GM23338 (cell line): ENCODE data around the gene GLRX2. TPM values are rescaled to one million over a fixed set of nuclear protein-coding genes. Genes with fewer than 3 reads are reported as not detected.

ENCODE experiments used
- ATAC-seq: fragments of 200-7000 bp; cut with Tn5 transposase; 3 replicates; pipeline ENCODE4 v1.9.1; 2020
- DNase-seq: peaks from one replicate; pipeline ENCODE4 v3.0.0-alpha.2; 2015; ENCODE audit warnings: low spot score
- H2AFZ ChIP-seq: fragments of 200-600 bp; sonication (generic); 2 replicates; pipeline ENCODE4 v1.8.0; 2016; ENCODE audit warnings: antibody characterized with exemption, mild to moderate bottlenecking, moderate library complexity
- H3F3A ChIP-seq: fragments of 200-600 bp; sonication (generic); replicated peaks from 2 replicates; pipeline ENCODE4 v1.8.0; 2017; ENCODE audit warnings: antibody characterized with exemption, mixed run types, low read depth
- H3K27ac ChIP-seq: fragments of 200-600 bp; sonication (generic); 2 replicates; pipeline ENCODE4 v1.6.1; 2016; ENCODE audit warnings: low read depth
- H3K27me3 ChIP-seq: fragments of 200-600 bp; sonication (generic); 2 replicates; pipeline ENCODE4 v1.8.0; 2016; ENCODE audit warnings: mild to moderate bottlenecking, mixed run types, moderate library complexity; ENCODE audit not compliant: insufficient read depth
- H3K36me3 ChIP-seq: fragments of 200-600 bp; sonication (generic); 2 replicates; pipeline ENCODE4 v1.8.0; 2016; ENCODE audit warnings: mild to moderate bottlenecking; ENCODE audit not compliant: insufficient read depth
- H3K4me1 ChIP-seq: fragments of 200-600 bp; sonication (generic); 2 replicates; pipeline ENCODE4 v1.8.0; 2016; ENCODE audit warnings: mild to moderate bottlenecking, moderate library complexity; ENCODE audit not compliant: insufficient read depth
- H3K4me2 ChIP-seq: fragments of 200-600 bp; sonication (generic); 2 replicates; pipeline ENCODE4 v1.7.1; 2017; ENCODE audit warnings: mixed run types
- H3K4me3 ChIP-seq: fragments of 200-600 bp; sonication (generic); 2 replicates; pipeline ENCODE4 v1.6.1; 2016; ENCODE audit warnings: mixed run types
- H3K79me2 ChIP-seq: fragments of 200-600 bp; sonication (generic); replicated peaks from 2 replicates; pipeline ENCODE4 v1.8.0; 2017; ENCODE audit warnings: mild to moderate bottlenecking; ENCODE audit not compliant: insufficient read depth
- H3K9me2 ChIP-seq: fragments of 200-600 bp; sonication (generic); 2 replicates; pipeline ENCODE4 v1.8.0; 2017; ENCODE audit not compliant: insufficient read depth
- H4K20me1 ChIP-seq: fragments of 200-600 bp; sonication (generic); replicated peaks from 2 replicates; pipeline ENCODE4 v1.8.0; 2017; ENCODE audit warnings: mild to moderate bottlenecking; ENCODE audit not compliant: insufficient read depth
- H3K27ac Mint-ChIP-seq: 2 replicates; pipeline ENCODE4 v1.8.0; 2020; ENCODE audit warnings: inconsistent platforms, mild to moderate bottlenecking, moderate library complexity, mixed read lengths
- H3K27me3 Mint-ChIP-seq: 3 replicates; pipeline ENCODE4 v1.8.0; 2022; ENCODE audit warnings: low read depth, mild to moderate bottlenecking, moderate library complexity, mixed read lengths, inconsistent platforms; ENCODE audit not compliant: insufficient read depth, poor library complexity
- H3K36me3 Mint-ChIP-seq: 3 replicates; pipeline ENCODE4 v1.8.0; 2021; ENCODE audit warnings: low read depth, mild to moderate bottlenecking, inconsistent platforms, moderate library complexity, mixed read lengths
- H3K4me1 Mint-ChIP-seq: 3 replicates; pipeline ENCODE4 v1.8.0; 2020; ENCODE audit warnings: mild to moderate bottlenecking, inconsistent platforms, mixed read lengths
- H3K4me3 Mint-ChIP-seq: 3 replicates; pipeline ENCODE4 v1.8.0; 2021; ENCODE audit warnings: moderate library complexity, mild to moderate bottlenecking, inconsistent platforms, mixed read lengths
- H3K9me3 Mint-ChIP-seq: 3 replicates; pipeline ENCODE4 v1.8.0; 2020; ENCODE audit warnings: moderate library complexity, mild to moderate bottlenecking, inconsistent platforms, mixed read lengths
- CREB1 ChIP-seq: fragments of 250-450 bp; sonication (Bioruptor Pico); IDR thresholded peaks from 2 replicates; pipeline ENCODE4 v1.5.0; 2020; ENCODE audit warnings: low read depth, mild to moderate bottlenecking, moderate library complexity
- CTCF ChIP-seq, 2 experiments: fragments of 200-600 bp in 1 of 2; sonication (generic) in 1 of 2; conservative IDR thresholded peaks; 2 replicates each; pipeline versions ENCODE4 v1.5.1 to v1.6.1; 2016 to 2017; ENCODE audit warnings: antibody characterized with exemption in 2 of 2, low read depth in 2 of 2, mild to moderate bottlenecking in 2 of 2, moderate library complexity in 1 of 2
- POLR2AphosphoS5 ChIP-seq: IDR thresholded peaks from 2 replicates; pipeline ENCODE4 v1.6.1; 2016; ENCODE audit warnings: antibody characterized with exemption, low read depth
- ZNF114 ChIP-seq: fragments of 250-450 bp; sonication (Bioruptor Pico); IDR thresholded peaks from 2 replicates; pipeline ENCODE4 v1.5.0; 2020; ENCODE audit warnings: mild to moderate bottlenecking, moderate library complexity
- ZNF331 ChIP-seq: fragments of 250-450 bp; sonication (Bioruptor Pico); IDR thresholded peaks from 2 replicates; pipeline ENCODE4 v1.5.0; 2020; ENCODE audit warnings: low read depth, mild to moderate bottlenecking, moderate library complexity
- polyA plus RNA-seq: library from polyadenylated mRNA; unstranded; fragments of >200 nt; fragmentation: Nextera tagmentation; extraction: Ambion mirVana; gene quantifications from 2 replicates; pipeline ENCODE4 v1.2.1, GENCODE V29; 2016
- total RNA-seq: library from RNA; depleted of rRNA; stranded (reverse); fragments of >200 nt; shearing (Covaris generic); gene quantifications from 2 replicates; pipeline ENCODE4 v1.2.3, GENCODE V29; 2014
- TF ChIP-seq, protein P1 (sequence below): IDR thresholded peaks from 2 replicates; pipeline ENCODE4 v1.6.1; 2016; ENCODE audit warnings: antibody characterized with exemption

GLRX2 gene
- total and polyA plus RNA-seq, 2 experiments from 2014 or later, result 7.7 to 28.3 TPM

DNA sequence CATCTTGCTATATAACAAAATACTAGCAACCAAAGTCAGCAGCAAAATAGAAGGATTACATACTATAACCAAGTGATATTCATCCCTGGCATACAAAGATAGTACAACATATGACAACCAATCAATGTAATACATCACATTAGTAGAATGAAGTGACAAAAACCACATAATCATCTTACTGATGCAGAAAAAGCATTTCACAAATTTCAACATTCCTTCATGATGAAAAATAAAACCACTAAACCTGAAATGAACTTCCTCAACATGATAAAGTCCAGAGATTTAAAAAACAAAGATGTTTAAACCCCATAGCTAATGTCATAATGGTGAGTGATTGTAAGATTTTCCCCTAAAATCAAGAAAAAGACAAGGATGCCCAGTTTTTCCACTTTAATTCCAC lies 27.2 kb downstream of the GLRX2 start:
- peaks cover 35% of the 10 kb centered on the region for H3K36me3 ChIP-seq
- H3K4me3 Mint-ChIP-seq, result no peak overlapping the region

GRCh38 chr1:193070942-193071341 lies 34.3 kb downstream of the GLRX2 start:
- Histone ChIP-seq H3F3A (no peaks in the 10 kb centered on the region), H3K27ac (no peak overlapping the region), H4K20me1 (peaks cover 12% of the 10 kb centered on the region; the same call in 1 of the 2 replicates), H3K9me2 (no peaks in the 10 kb centered on the region), H3K4me1 (0 out of 2 replicates have a peak, but pooled peaks cover 13% of the 10 kb centered on the region), H2AFZ (no peak overlapping the region), H3K4me3 (no peak overlapping the region), H3K27me3 (no peaks in the 10 kb centered on the region), H3K4me2 (0 out of 2 replicates have a peak overlapping the region, but pooled peaks have one; percentile 22), H3K36me3 (no peaks in the 10 kb centered on the region; the same call in 1 of the 2 replicates), H3K79me2 (peaks cover 81% of the 10 kb centered on the region)
- H3K36me3 Mint-ChIP-seq, result peaks cover 11% of the 10 kb centered on the region; the same call in 2 of the 3 replicates
- H3K9me3 Mint-ChIP-seq, result no peaks in the 10 kb centered on the region
- ATAC-seq, result peak; percentile 60
- peaks cover 9% of the 10 kb centered on the region for H3K4me1 Mint-ChIP-seq
- H3K27me3 Mint-ChIP-seq, result no peaks in the 10 kb centered on the region
- DNase-seq, result peak; percentile 20
- no peak for TF ChIP-seq CREB1 (CRISPR knock-in tag)
- TF ChIP-seq ZNF114 (CRISPR knock-in tag), result no peak
- no peak for TF ChIP-seq ZNF331 (CRISPR knock-in tag)
- TF ChIP-seq POLR2AphosphoS5, result no peak
- TF ChIP-seq CTCF (conservative IDR thresholded peaks at IDR 0.05; ENCODE audit: low read depth in 2 of 2), result no peak
- no peak overlapping the region for H3K4me3 Mint-ChIP-seq
- H3K27ac Mint-ChIP-seq, result no peak overlapping the region

More for the DNA sequence above, 27.2 kb downstream of the GLRX2 start:
- DNase-seq (no peak), ATAC-seq (no peak)
- Histone ChIP-seq H2AFZ (no peak overlapping the region), H3K9me2 (no peaks in the 10 kb centered on the region), H3K27me3 (no peaks in the 10 kb centered on the region), H3K4me3 (no peak overlapping the region), H3K4me2 (no peak overlapping the region), H3K79me2 (peaks cover 31% of the 10 kb centered on the region), H3F3A (no peaks in the 10 kb centered on the region), H4K20me1 (0 out of 2 replicates have a peak, but pooled peaks cover 3% of the 10 kb centered on the region), H3K27ac (no peak overlapping the region), H3K4me1 (no peaks in the 10 kb centered on the region; the same call in 1 of the 2 replicates)
- Mint-ChIP-seq H3K27me3 (no peaks in the 10 kb centered on the region), H3K9me3 (peaks cover 2% of the 10 kb centered on the region; the same call in 2 of the 3 replicates), H3K27ac (no peak overlapping the region), H3K36me3 (peaks cover 54% of the 10 kb centered on the region), H3K4me1 (no peaks in the 10 kb centered on the region)
- no peak for TF ChIP-seq CREB1 (CRISPR knock-in tag)

DNA sequence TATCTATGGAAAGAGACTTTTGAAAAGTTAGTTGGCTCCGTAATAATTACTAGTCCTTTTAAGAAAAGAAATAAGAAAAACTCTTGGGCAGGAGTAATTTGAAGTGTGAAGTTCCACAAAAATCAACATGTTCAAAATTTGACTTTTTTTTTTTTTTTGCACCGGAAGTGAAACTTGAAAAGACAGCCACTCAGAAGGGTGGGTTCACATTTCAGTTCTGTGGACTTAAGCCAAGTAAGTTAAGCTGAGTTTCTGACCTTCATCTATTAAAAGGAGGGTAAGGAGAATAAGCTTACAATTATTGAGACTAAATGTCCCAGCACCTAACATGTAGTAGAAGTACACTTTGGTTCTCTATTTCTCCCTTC lies 34.8 kb downstream of the GLRX2 start:
- Histone ChIP-seq H3K36me3 (no peaks in the 10 kb centered on the region; the same call in 1 of the 2 replicates), H3K4me1 (0 out of 2 replicates have a peak, but pooled peaks cover 13% of the 10 kb centered on the region), H3K27ac (no peak overlapping the region), H3K4me2 (no peak overlapping the region), H3K9me2 (no peaks in the 10 kb centered on the region), H3K4me3 (no peak overlapping the region), H3F3A (no peaks in the 10 kb centered on the region), H3K27me3 (no peaks in the 10 kb centered on the region), H2AFZ (no peak overlapping the region), H3K79me2 (peaks cover 81% of the 10 kb centered on the region), H4K20me1 (peaks cover 16% of the 10 kb centered on the region; the same call in 1 of the 2 replicates)
- peak overlapping the region; percentile 35; the same call in 1 of the 2 replicates for H3K27ac Mint-ChIP-seq
- no peaks in the 10 kb centered on the region for H3K9me3 Mint-ChIP-seq
- H3K4me3 Mint-ChIP-seq, result no peak overlapping the region
- DNase-seq (no peak), ATAC-seq (no peak)
- H3K27me3 Mint-ChIP-seq, result no peaks in the 10 kb centered on the region
- H3K4me1 Mint-ChIP-seq, result peaks cover 9% of the 10 kb centered on the region
- H3K36me3 Mint-ChIP-seq, result peaks cover 11% of the 10 kb centered on the region; the same call in 2 of the 3 replicates
- no peak for TF ChIP-seq ZNF114 (CRISPR knock-in tag)
- TF ChIP-seq CREB1 (CRISPR knock-in tag), result no peak
- TF ChIP-seq, protein P1, sequence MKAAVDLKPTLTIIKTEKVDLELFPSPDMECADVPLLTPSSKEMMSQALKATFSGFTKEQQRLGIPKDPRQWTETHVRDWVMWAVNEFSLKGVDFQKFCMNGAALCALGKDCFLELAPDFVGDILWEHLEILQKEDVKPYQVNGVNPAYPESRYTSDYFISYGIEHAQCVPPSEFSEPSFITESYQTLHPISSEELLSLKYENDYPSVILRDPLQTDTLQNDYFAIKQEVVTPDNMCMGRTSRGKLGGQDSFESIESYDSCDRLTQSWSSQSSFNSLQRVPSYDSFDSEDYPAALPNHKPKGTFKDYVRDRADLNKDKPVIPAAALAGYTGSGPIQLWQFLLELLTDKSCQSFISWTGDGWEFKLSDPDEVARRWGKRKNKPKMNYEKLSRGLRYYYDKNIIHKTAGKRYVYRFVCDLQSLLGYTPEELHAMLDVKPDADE, result no peak
- TF ChIP-seq CTCF (conservative IDR thresholded peaks at IDR 0.05; ENCODE audit: low read depth in 2 of 2), result no peak
